Measurements from ENCODE around the gene MFSD2B.

DNA sequence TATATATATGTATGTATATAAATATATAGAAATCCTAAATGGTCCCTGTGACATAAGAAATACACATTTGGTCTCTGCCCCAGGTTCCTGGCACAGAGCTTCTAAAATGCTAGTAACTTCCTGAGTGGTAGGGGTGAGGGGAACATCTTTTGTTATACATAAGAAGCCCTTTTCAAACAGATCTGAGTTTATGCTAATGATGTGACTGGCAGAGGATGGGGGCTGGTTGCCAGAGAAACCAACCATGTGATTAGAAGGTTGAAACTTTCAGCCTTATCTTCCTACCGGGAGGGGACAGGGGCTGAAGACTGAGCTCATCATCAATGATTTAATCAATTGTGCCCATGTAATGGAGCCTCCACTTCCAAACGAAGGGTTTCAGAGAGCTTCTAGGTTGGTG lies 16.3 kb downstream of the MFSD2B start:
- TF ChIP-seq, protein P1, sequence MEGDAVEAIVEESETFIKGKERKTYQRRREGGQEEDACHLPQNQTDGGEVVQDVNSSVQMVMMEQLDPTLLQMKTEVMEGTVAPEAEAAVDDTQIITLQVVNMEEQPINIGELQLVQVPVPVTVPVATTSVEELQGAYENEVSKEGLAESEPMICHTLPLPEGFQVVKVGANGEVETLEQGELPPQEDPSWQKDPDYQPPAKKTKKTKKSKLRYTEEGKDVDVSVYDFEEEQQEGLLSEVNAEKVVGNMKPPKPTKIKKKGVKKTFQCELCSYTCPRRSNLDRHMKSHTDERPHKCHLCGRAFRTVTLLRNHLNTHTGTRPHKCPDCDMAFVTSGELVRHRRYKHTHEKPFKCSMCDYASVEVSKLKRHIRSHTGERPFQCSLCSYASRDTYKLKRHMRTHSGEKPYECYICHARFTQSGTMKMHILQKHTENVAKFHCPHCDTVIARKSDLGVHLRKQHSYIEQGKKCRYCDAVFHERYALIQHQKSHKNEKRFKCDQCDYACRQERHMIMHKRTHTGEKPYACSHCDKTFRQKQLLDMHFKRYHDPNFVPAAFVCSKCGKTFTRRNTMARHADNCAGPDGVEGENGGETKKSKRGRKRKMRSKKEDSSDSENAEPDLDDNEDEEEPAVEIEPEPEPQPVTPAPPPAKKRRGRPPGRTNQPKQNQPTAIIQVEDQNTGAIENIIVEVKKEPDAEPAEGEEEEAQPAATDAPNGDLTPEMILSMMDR (IDR thresholded peaks at IDR 0.05; ENCODE audit: low read depth, low read length), result no peak
- TF ChIP-seq EZH2phosphoT487 (IDR thresholded peaks at IDR 0.05; ENCODE audit: low read depth), result no peak

Measured in OCI-LY3 (cell line).